IMR-90 (cell line): Measurements from ENCODE around the gene SLC6A2. TPM values are rescaled to one million over a fixed set of nuclear protein-coding genes. Genes with fewer than 3 reads are reported as not detected.

ENCODE experiments used
- ATAC-seq: fragments of 200-7000 bp; cut with Tn5 transposase; 2 replicates; pipeline ENCODE4 v1.9.1; 2020; ENCODE audit warnings: low read depth, mild to moderate bottlenecking, moderate library complexity
- BruUV-seq: library from RNA; stranded (reverse); fragments of 400-500 nt; replicated peaks from 2 replicates; lab custom pipeline; 2021; lab: Mats Ljungman, UMichigan
- CTCF ChIA-PET: fragments of 300-600 bp; formaldehyde crosslinking; extraction: SDS; loops from one replicate; lab custom pipeline; 2021; ENCODE audit warnings: antibody characterized with exemption; lab: Yijun Ruan, JAX
- POLR2A ChIA-PET: fragments of 300-600 bp; sonication (Branson Sonifier 250); formaldehyde crosslinking; loops from one replicate; lab custom pipeline; 2022; ENCODE audit warnings: antibody characterized with exemption; ENCODE audit not compliant: unreplicated experiment; lab: Charles Lee
- DNase-seq: peaks from one replicate; pipeline ENCODE4 v3.0.0; 2013
- H2AFZ ChIP-seq: replicated peaks from 2 replicates; pipeline ENCODE3; 2013; ENCODE audit warnings: low read length, mild to moderate bottlenecking; ENCODE audit not compliant: poor library complexity
- H2AK5ac ChIP-seq: 2 replicates; pipeline ENCODE4 v1.6.1; 2013; ENCODE audit warnings: low read depth, low read length, inconsistent platforms
- H2AK9ac ChIP-seq: replicated peaks from 2 replicates; pipeline ENCODE3; 2013; ENCODE audit warnings: mild to moderate bottlenecking, low read depth, low read length, moderate library complexity; ENCODE audit not compliant: poor library complexity
- H2BK120ac ChIP-seq: 2 replicates; pipeline ENCODE4 v1.6.1; 2013; ENCODE audit warnings: low read depth, low read length, inconsistent platforms
- H2BK15ac ChIP-seq: 3 replicates; pipeline ENCODE4 v1.6.1; 2013; ENCODE audit warnings: low read depth, low read length, inconsistent platforms
- H2BK20ac ChIP-seq: 2 replicates; pipeline ENCODE4 v1.6.1; 2013; ENCODE audit warnings: low read depth, mild to moderate bottlenecking, inconsistent platforms, low read length, moderate library complexity
- H2BK5ac ChIP-seq: 2 replicates; pipeline ENCODE4 v1.6.1; 2013; ENCODE audit warnings: mild to moderate bottlenecking, low read depth, low read length, inconsistent platforms; ENCODE audit not compliant: poor library complexity, severe bottlenecking
- H3K14ac ChIP-seq: replicated peaks from 2 replicates; pipeline ENCODE4 v1.6.1; 2013; ENCODE audit warnings: low read depth, low read length, inconsistent platforms
- H3K18ac ChIP-seq: 2 replicates; pipeline ENCODE4 v1.6.1; 2013; ENCODE audit warnings: low read depth, low read length, control low read depth
- H3K23ac ChIP-seq: 2 replicates; pipeline ENCODE4 v1.6.1; 2013; ENCODE audit warnings: low read depth, low read length, inconsistent platforms
- H3K27ac ChIP-seq: 2 replicates; pipeline ENCODE4 v1.5.1; 2013; ENCODE audit warnings: mild to moderate bottlenecking, control low read depth, low read length; ENCODE audit not compliant: insufficient read depth
- H3K27me3 ChIP-seq: 2 replicates; pipeline ENCODE4 v1.6.1; 2013; ENCODE audit warnings: low read length; ENCODE audit not compliant: control insufficient read depth, insufficient read depth
- H3K36me3 ChIP-seq: 2 replicates; pipeline ENCODE4 v1.6.1; 2013; ENCODE audit warnings: low read length, mixed read lengths; ENCODE audit not compliant: control insufficient read depth, insufficient read depth
- H3K4ac ChIP-seq: 2 replicates; pipeline ENCODE4 v1.6.1; 2013; ENCODE audit warnings: low read depth, low read length, inconsistent platforms
- H3K4me1 ChIP-seq: 2 replicates; pipeline ENCODE4 v1.6.1; 2013; ENCODE audit warnings: low read length, mixed read lengths; ENCODE audit not compliant: control insufficient read depth, insufficient read depth
- H3K4me2 ChIP-seq: 2 replicates; pipeline ENCODE4 v1.6.1; 2013; ENCODE audit warnings: low read depth, mild to moderate bottlenecking, control low read depth, low read length, moderate library complexity
- H3K4me3 ChIP-seq: 2 replicates; pipeline ENCODE4 v1.5.1; 2013; ENCODE audit warnings: low read depth, mild to moderate bottlenecking, control low read depth, low read length, moderate library complexity; ENCODE audit not compliant: insufficient read depth
- H3K56ac ChIP-seq: 2 replicates; pipeline ENCODE4 v1.6.1; 2013; ENCODE audit warnings: low read length, inconsistent platforms; ENCODE audit not compliant: insufficient read depth; ENCODE audit errors: extremely low read depth
- H3K79me1 ChIP-seq, 2 experiments: 2 replicates each; pipeline ENCODE4 v1.6.1; 2013; ENCODE audit warnings: low read length in 2 of 2, inconsistent platforms in 1 of 2, low read depth in 1 of 2
- H3K9ac ChIP-seq: 2 replicates; pipeline ENCODE4 v1.6.1; 2013; ENCODE audit warnings: low read depth, low read length, control low read depth
- H3K9me1 ChIP-seq: 2 replicates; pipeline ENCODE4 v1.6.1; 2013; ENCODE audit warnings: low read length, inconsistent platforms; ENCODE audit not compliant: insufficient read depth
- H3K9me3 ChIP-seq: 2 replicates; pipeline ENCODE4 v1.6.1; 2013; ENCODE audit warnings: low read length; ENCODE audit not compliant: control insufficient read depth, insufficient read depth
- H4K20me1 ChIP-seq: 2 replicates; pipeline ENCODE4 v1.6.1; 2013; ENCODE audit warnings: low read length, inconsistent platforms; ENCODE audit not compliant: insufficient read depth
- H4K5ac ChIP-seq: 2 replicates; pipeline ENCODE4 v1.6.1; 2013; ENCODE audit warnings: mild to moderate bottlenecking, low read depth, low read length, control low read depth
- H4K8ac ChIP-seq, 2 experiments: 2 replicates each; pipeline ENCODE4 v1.6.1; 2013; ENCODE audit warnings: low read depth in 2 of 2, low read length in 2 of 2, control low read depth in 1 of 2, inconsistent platforms in 1 of 2
- H4K91ac ChIP-seq: 2 replicates; pipeline ENCODE4 v1.6.1; 2013; ENCODE audit warnings: low read depth, low read length, inconsistent platforms; ENCODE audit not compliant: insufficient read depth
- CEBPB ChIP-seq: IDR thresholded peaks from 2 replicates; pipeline ENCODE4 v1.6.1; 2012; ENCODE audit warnings: low read depth, low read length, improper control_type of control experiment
- CHD1 ChIP-seq: IDR thresholded peaks from 2 replicates; pipeline ENCODE4 v1.6.1; 2012; ENCODE audit warnings: low read depth, low read length, improper control_type of control experiment
- MAFK ChIP-seq: IDR thresholded peaks from 2 replicates; pipeline ENCODE4 v1.6.1; 2012; ENCODE audit warnings: low read depth, low read length, improper control_type of control experiment
- MAZ ChIP-seq: IDR thresholded peaks from 2 replicates; pipeline ENCODE4 v1.6.1; 2012; ENCODE audit warnings: low read depth, mild to moderate bottlenecking, low read length, improper control_type of control experiment, moderate library complexity, borderline replicate concordance
- MXI1 ChIP-seq: IDR thresholded peaks from 2 replicates; pipeline ENCODE4 v1.6.1; 2012; ENCODE audit warnings: low read depth, mild to moderate bottlenecking, low read length, moderate library complexity, borderline replicate concordance
- RAD21 ChIP-seq: IDR thresholded peaks from 2 replicates; pipeline ENCODE4 v1.6.1; 2012; ENCODE audit warnings: low read length, improper control_type of control experiment
- RCOR1 ChIP-seq: IDR thresholded peaks from 2 replicates; pipeline ENCODE4 v1.6.1; 2012; ENCODE audit warnings: mild to moderate bottlenecking, low read length, improper control_type of control experiment; ENCODE audit not compliant: insufficient replicate concordance
- RFX5 ChIP-seq: IDR thresholded peaks from 2 replicates; pipeline ENCODE4 v1.8.0; 2012; ENCODE audit warnings: low read depth, mild to moderate bottlenecking, low read length, moderate library complexity
- SMC3 ChIP-seq: fragments of 150-350 bp; IDR thresholded peaks from 2 replicates; pipeline ENCODE4 v1.6.1; 2016; ENCODE audit warnings: low read depth, mild to moderate bottlenecking, antibody characterized with exemption, low read length, moderate library complexity
- USF2 ChIP-seq: fragments of 150-350 bp; IDR thresholded peaks from 2 replicates; pipeline ENCODE4 v1.6.1; 2017; ENCODE audit warnings: mild to moderate bottlenecking, antibody characterized with exemption, low read length, low read depth
- WGBS, 2 experiments: methylation state at CpG; one replicate each; pipeline versions ENCODE4 v1.1.5 to v1.1.7; 2013; ENCODE audit warnings: missing lambda C conversion rate in 2 of 2; ENCODE audit not compliant: insufficient read length in 1 of 2; ENCODE audit errors: extremely low coverage in 2 of 2; 5-methylcytosine and 5-hydroxymethylcytosine counted together
- dilution Hi-C: fragments of 300-500 bp; cut with HindIII; formaldehyde crosslinking; loops from one replicate; pipeline ENCODE4 v1.14.3; 2018; ENCODE audit warnings: low sequenced_read_pairs; ENCODE audit not compliant: unreplicated experiment
- in situ Hi-C: fragments of 300-500 bp; cut with MboI; formaldehyde crosslinking; loops from 3 replicates; pipeline ENCODE4 v1.14.3; 2019; ENCODE audit warnings: low sequenced_read_pairs, inconsistent platforms, mixed read lengths
- intact Hi-C: fragments of 100-400 bp; cut with micrococcal nuclease; formaldehyde crosslinking; loops from 2 replicates; pipeline ENCODE4 v1.10.0; 2022
- polyA plus RNA-seq, 3 experiments: library from polyadenylated mRNA; depleted of rRNA; stranded (reverse); fragments of >200 nt; gene quantifications; 2 replicates each; pipeline ENCODE4 v1.2.3, GENCODE V29; 2012; ENCODE audit warnings: low replicate concordance in 1 of 3
- total RNA-seq: library from RNA; depleted of rRNA; stranded (reverse); fragments of >200 nt; gene quantifications from 2 replicates; pipeline ENCODE4 v1.2.3, GENCODE V29; 2012
- TF ChIP-seq, protein P1 (sequence below): conservative IDR thresholded peaks from 2 replicates; pipeline ENCODE4 v1.5.1; 2012; ENCODE audit warnings: mild to moderate bottlenecking, low read depth, low read length, improper control_type of control experiment
- TF ChIP-seq, protein P2 (sequence below): fragments of 150-350 bp; IDR thresholded peaks from 2 replicates; pipeline ENCODE4 v1.6.1; 2016; ENCODE audit warnings: low read depth, mild to moderate bottlenecking, low read length, moderate library complexity, borderline replicate concordance

SLC6A2 gene
- total and polyA plus RNA-seq, 2 of the 4 experiments (the other 2 are of a cell fraction): not detected

GRCh38 chr16:55651841-55652824, 3.7 kb upstream of the SLC6A2 start (continued):
- TF ChIP-seq, protein P1, sequence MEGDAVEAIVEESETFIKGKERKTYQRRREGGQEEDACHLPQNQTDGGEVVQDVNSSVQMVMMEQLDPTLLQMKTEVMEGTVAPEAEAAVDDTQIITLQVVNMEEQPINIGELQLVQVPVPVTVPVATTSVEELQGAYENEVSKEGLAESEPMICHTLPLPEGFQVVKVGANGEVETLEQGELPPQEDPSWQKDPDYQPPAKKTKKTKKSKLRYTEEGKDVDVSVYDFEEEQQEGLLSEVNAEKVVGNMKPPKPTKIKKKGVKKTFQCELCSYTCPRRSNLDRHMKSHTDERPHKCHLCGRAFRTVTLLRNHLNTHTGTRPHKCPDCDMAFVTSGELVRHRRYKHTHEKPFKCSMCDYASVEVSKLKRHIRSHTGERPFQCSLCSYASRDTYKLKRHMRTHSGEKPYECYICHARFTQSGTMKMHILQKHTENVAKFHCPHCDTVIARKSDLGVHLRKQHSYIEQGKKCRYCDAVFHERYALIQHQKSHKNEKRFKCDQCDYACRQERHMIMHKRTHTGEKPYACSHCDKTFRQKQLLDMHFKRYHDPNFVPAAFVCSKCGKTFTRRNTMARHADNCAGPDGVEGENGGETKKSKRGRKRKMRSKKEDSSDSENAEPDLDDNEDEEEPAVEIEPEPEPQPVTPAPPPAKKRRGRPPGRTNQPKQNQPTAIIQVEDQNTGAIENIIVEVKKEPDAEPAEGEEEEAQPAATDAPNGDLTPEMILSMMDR: no peak

GRCh38 chr16:55653106-55653505, 2.7 kb upstream of the SLC6A2 start:
- Histone ChIP-seq H3K56ac (no peak overlapping the region), H3K9ac (no peak overlapping the region), H3K4me1 (no peaks in the 10 kb centered on the region), H3K14ac (no peak overlapping the region), H2BK20ac (no peak overlapping the region), H3K4ac (no peak overlapping the region), H4K91ac (no peak overlapping the region), H2BK15ac (no peak overlapping the region), H3K18ac (no peak overlapping the region), H4K20me1 (no peaks in the 10 kb centered on the region), H3K9me1 (no peaks in the 10 kb centered on the region), H4K8ac (no peak overlapping the region), H4K5ac (no peak overlapping the region), H3K79me1 (no peaks in the 10 kb centered on the region), H2BK120ac (no peak overlapping the region), H3K4me2 (no peak overlapping the region), H3K27ac (no peak overlapping the region), H3K23ac (no peak overlapping the region), H3K36me3 (no peaks in the 10 kb centered on the region), H2BK5ac (no peak overlapping the region), H2AK9ac (no peak overlapping the region), H3K4me3 (no peak overlapping the region), H3K27me3 (peaks cover 69% of the 10 kb centered on the region), H3K9me3 (no peaks in the 10 kb centered on the region), H2AFZ (no peak overlapping the region), H2AK5ac (no peak overlapping the region)
- in situ Hi-C loops: no loop called here
- intact Hi-C loops: no loop called here
- POLR2A ChIA-PET: no interaction called here
- CTCF ChIA-PET: no interaction called here
- ATAC-seq: no peak
- DNase-seq: no peak
- BruUV-seq: no TSS peak
- dilution Hi-C loops: no loop called here
- no CpG with 5 or more reads among the region's 2 CpGs for WGBS, 2 experiments
- TF ChIP-seq MAFK (no peak), CHD1 (no peak), MXI1 (no peak), RCOR1 (no peak), SMC3 (no peak), RFX5 (no peak), USF2 (no peak), MAZ (no peak), CEBPB (no peak), RAD21 (no peak)
- TF ChIP-seq, protein P2, sequence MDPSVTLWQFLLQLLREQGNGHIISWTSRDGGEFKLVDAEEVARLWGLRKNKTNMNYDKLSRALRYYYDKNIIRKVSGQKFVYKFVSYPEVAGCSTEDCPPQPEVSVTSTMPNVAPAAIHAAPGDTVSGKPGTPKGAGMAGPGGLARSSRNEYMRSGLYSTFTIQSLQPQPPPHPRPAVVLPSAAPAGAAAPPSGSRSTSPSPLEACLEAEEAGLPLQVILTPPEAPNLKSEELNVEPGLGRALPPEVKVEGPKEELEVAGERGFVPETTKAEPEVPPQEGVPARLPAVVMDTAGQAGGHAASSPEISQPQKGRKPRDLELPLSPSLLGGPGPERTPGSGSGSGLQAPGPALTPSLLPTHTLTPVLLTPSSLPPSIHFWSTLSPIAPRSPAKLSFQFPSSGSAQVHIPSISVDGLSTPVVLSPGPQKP: no peak
